ENCODE measurements around the gene ZIC5. TPM values are rescaled to one million over a fixed set of nuclear protein-coding genes. Genes with fewer than 3 reads are reported as not detected.
"Not testable (repeated sequence)": the region's sequence is repeated elsewhere in the genome, so short reads cannot be mapped to it uniquely, and the experiment has no call there.

The ZIC5 gene
- total RNA-seq, 1 donor: not detected

DNA sequence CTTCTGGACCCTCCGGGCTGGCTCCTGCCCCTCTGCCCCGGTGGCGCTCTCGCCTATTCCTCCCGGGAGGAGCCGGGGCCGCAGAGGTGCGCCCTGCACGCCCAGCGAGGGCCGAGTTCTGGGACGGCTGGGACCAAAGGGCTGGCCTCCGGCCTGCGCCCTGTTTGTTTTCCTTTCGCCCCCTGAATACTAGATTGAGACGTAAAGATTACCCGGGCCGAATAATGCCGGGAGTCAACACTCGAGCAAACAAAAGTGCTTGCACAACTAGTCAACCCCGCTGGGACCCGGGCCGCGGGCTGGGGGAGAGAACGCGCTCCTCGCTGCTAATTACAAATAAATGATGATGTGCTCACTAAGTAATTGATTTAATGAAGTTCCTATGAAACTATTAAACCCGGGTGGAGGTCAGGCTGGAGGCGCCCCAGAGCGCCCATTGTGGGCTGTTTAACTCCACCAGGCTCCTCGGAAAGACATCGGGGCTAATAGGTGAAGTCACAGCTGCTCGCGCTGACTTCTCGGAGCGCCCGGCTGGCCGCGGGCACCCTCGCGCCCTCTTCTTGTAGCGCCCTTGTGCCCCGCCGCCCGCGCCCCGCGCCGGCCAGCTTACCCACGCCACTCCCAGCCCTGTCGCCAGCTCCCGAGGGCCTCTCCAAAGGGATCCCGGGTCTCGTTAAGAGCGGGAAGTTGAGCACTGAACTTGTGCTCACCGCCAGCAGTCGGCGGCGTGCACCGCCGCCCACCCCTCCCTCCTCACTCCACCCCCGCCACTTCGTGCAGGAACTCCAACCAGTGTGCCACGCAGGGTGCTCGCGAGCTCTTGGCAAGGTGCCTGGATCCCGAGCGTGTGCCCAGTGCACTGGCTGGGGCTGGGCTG lies 14.9 kb downstream of the ZIC5 start:
- no peak overlapping the region for H3K4me3 ChIP-seq (ENCODE audit: low read depth, low read length)
- DNase-seq (ENCODE audit: low read depth): no peak
- TF ChIP-seq, protein P1, sequence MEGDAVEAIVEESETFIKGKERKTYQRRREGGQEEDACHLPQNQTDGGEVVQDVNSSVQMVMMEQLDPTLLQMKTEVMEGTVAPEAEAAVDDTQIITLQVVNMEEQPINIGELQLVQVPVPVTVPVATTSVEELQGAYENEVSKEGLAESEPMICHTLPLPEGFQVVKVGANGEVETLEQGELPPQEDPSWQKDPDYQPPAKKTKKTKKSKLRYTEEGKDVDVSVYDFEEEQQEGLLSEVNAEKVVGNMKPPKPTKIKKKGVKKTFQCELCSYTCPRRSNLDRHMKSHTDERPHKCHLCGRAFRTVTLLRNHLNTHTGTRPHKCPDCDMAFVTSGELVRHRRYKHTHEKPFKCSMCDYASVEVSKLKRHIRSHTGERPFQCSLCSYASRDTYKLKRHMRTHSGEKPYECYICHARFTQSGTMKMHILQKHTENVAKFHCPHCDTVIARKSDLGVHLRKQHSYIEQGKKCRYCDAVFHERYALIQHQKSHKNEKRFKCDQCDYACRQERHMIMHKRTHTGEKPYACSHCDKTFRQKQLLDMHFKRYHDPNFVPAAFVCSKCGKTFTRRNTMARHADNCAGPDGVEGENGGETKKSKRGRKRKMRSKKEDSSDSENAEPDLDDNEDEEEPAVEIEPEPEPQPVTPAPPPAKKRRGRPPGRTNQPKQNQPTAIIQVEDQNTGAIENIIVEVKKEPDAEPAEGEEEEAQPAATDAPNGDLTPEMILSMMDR (IDR thresholded peaks at IDR 0.05; ENCODE audit: insufficient read depth, low read depth, low read length): no peak

DNA sequence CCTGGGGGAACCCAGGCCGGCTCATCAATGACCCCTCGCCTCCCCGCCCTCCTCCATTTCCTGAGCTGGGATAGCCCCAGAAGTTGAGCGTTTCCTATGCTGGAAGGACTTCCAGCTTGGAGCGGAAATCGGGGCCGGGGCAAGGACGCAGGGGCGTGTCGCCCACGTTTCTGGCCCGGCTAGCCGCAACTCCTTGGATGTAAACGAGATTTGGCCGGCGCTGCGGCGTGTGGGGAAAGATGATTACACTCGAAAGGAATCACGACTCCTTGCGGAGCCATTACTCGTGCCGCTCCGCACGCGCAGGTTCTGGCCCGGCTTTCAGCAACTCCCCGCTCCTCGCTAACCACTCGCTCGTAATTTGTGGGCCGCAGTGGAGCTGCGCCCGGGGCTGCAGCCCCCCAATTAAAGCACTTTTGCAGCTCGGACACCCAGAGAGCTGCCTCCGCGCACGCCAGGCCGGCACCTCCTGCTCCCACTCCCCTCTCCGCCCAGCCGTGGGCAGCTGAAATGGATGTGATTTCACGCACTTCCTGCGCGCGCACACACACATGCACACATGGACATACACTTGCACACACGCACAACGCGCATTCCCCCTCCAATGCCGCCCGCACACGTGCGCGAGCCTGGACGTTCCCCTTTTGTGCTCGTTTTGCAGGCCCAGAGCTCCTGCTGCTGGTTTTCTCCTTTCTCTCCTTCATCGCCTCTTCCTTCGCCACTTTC lies 15.7 kb downstream of the ZIC5 start:
- peak overlapping the region; percentile 6 for H3K4me3 ChIP-seq (ENCODE audit: low read depth, low read length)
- TF ChIP-seq, protein P1 (IDR thresholded peaks at IDR 0.05; ENCODE audit: insufficient read depth, low read depth, low read length): no peak
- DNase-seq (ENCODE audit: low read depth): no peak

DNA sequence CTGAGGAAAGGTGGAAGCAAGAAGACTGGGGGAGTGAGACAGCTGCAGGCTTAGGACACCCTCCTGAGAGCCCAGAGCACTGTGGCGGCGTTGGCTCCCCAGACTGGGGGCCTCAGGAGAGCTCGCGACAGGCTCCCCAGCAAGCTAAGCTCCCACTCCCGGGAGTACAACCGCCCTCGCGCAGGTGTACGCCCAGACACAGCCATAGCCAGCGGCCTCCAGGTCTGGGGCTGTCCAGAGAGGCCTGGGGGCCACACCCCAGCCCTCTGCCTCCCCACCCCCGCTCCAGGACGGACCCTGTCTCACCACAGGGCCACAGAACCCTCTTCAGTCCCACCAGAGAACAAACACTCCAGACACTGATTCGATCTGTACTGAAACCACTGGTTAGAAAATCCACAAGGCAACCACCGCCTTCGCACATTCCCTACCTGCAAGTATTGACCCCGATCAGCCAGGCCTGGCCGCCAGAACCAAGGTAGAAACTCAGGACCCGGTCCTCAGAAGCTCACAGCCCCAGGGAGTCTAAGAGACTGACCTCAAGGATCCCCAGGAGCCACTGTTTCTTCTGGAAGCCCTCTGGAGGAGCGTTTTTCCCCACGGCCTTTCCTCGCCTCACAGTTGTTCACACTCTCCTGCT lies 16.3 kb downstream of the ZIC5 start:
- H3K4me3 ChIP-seq (ENCODE audit: low read depth, low read length): no peak overlapping the region
- TF ChIP-seq, protein P1 (IDR thresholded peaks at IDR 0.05; ENCODE audit: insufficient read depth, low read depth, low read length): no peak
- DNase-seq (ENCODE audit: low read depth): no peak

DNA sequence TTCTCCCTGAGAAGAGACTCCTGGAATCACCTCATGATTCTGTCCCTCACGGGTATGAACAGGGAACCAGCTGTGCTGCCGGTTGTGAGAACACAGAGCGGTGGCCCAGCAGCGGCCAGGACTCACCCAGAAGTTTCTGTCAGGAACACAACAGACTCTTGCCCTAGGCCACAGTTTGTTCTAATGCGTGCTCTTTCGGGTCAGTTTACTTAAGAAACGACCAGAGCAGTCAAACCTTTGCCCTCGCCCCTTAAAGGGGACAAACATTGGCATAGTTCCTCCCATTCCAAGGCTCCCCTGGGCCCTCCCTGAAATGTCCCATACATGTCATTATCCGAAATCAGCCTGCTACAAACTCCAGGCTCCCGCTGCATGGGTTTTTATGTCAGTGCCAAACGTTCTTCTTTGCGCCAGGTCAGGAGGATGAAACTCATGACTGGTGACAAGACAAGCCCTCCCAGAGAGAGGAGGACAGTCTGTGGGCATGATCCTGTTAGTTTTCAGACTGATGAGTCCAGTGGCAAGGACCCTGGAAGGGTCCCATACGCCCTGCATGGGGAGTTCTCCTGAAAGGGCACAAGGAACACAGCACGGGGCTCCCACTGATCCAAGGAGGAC lies 18.3 kb downstream of the ZIC5 start:
- no peak overlapping the region for H3K4me3 ChIP-seq (ENCODE audit: low read depth, low read length)
- TF ChIP-seq, protein P1 (IDR thresholded peaks at IDR 0.05; ENCODE audit: insufficient read depth, low read depth, low read length): no peak
- no peak for DNase-seq (ENCODE audit: low read depth)

DNA sequence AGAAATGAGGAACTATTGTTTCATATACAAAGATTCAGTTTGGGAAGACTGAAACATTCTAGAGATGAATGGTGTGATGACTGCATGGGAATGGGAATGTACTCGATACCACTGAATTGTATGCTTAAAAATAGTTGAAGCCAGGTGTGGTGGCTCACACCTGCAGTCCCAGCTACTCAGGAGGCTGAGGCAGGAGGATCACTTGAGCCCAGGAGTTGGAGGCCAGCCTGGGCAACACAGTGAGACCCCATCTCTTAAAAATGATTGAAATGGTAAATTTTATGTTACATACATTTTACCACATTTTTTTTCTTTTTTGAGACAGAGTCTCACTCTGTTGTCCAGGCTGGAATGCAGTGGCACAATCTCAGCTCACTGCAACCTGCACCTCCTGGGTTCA lies 19.9 kb downstream of the ZIC5 start:
- not testable (repeated sequence) for H3K4me3 ChIP-seq (ENCODE audit: low read depth, low read length); DNase-seq (ENCODE audit: low read depth)

DNA sequence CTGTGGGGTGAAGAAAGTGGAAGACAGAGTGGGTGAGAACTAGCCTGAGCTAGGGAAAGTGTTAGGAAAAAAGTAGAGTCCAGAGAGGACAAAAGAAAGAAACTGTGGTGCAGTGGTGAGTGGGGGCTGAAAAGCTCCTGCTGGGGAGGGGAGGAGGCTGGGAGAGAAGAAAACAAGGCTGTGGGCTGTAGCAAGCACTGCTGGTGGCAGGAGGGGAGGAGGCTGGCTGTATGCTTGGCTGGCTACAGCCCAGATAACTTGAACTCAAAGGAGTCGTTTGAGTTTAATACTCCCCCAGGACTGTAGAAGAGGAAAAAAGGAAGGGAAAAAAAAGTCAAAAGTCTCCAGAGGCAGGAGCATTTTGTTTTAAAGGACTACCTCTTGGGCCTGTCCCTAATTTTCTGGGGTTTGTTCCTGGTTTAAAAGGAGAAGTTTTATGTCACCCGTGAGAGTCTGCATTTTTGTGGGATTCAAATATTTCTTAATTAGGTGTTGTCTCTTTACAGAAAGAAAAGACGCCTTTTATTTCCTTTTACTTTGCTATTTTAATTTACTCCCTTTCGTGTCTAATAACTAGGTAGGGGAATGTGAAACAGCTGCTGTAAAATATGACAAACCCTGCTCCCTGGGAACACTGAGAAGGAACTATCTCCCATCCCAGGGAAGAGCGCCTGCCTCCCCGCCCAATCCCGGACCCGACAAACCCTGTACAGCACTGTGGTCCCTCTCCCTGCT lies 21.7 kb downstream of the ZIC5 start:
- H3K4me3 ChIP-seq (ENCODE audit: low read depth, low read length): no peak overlapping the region

More for the DNA sequence above, 21.7 kb downstream of the ZIC5 start:
- TF ChIP-seq, protein P1 (IDR thresholded peaks at IDR 0.05; ENCODE audit: insufficient read depth, low read depth, low read length): no peak
- no peak for DNase-seq (ENCODE audit: low read depth)
